ENCODE results near the gene USP47. TPM values are rescaled to one million over a fixed set of nuclear protein-coding genes. Genes with fewer than 3 reads are reported as not detected.

Gene USP47
- total RNA-seq, 2 experiments from 2014 or later: 40.1 to 44.8 TPM

- no peaks in the 10 kb centered on the region for H3K9me3 Mint-ChIP-seq (ENCODE audit: low read depth)
- CTCF ChIA-PET: interaction anchor here (0.9 to 1.7 kb wide), 2 partner anchors 12 to 15 kb away, joined by 3 to 8 read pairs; no protein-coding TSS in a partner anchor
- H3K4me1 Mint-ChIP-seq: peaks cover 9% of the 10 kb centered on the region
- no peaks in the 10 kb centered on the region for H3K36me3 Mint-ChIP-seq
- H3K27me3 Mint-ChIP-seq: peaks cover 2% of the 10 kb centered on the region
- no peak overlapping the region for H3K4me3 Mint-ChIP-seq
- no peak for ATAC-seq
- DNase-seq: peak; percentile 33
- no peak overlapping the region for H3K27ac Mint-ChIP-seq
Measured at GRCh38 chr11:11978792-11979487, 137.2 kb downstream of the USP47 start.

GRCh38 chr11:11979488-11980117 lies 137.8 kb downstream of the USP47 start:
- CTCF ChIA-PET: interaction anchor here (0.9 to 1.7 kb wide), 2 partner anchors 13 to 15 kb away, joined by 3 to 8 read pairs; no protein-coding TSS in a partner anchor
- H3K4me1 Mint-ChIP-seq: peaks cover 9% of the 10 kb centered on the region

DNA sequence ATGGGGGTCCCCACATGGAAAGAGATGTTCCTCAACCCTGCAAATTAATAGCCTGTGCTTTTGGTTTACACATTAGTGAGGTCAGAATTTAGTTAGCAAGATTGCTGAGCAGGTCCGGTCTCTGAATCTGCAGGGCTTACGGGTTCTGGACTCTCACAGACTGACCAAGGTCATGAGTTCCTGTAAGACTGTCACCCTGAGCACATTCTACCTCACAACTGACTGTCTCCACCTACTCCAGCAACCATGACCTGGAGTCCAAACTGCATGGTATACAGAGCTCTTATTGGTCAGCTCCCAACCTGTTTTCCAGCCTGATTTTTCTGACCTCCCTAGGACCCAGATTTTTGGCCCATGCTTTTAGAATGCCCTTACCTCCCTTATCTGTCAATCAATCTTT lies 138.4 kb downstream of the USP47 start:
- H3K4me1 Mint-ChIP-seq: peaks cover 5% of the 10 kb centered on the region
- CTCF ChIA-PET: interaction anchor here (1.7 kb wide), 1 partner anchor 13 kb away, joined by 8 read pairs; no protein-coding TSS in a partner anchor
- no peak for DNase-seq
- no peaks in the 10 kb centered on the region for H3K9me3 Mint-ChIP-seq (ENCODE audit: low read depth)
- no peak for ATAC-seq
- no peak overlapping the region for H3K27ac Mint-ChIP-seq
- no peaks in the 10 kb centered on the region for H3K36me3 Mint-ChIP-seq
- peaks cover 2% of the 10 kb centered on the region for H3K27me3 Mint-ChIP-seq
- H3K4me3 Mint-ChIP-seq: no peak overlapping the region

More at GRCh38 chr11:11979488-11980117, 137.8 kb downstream of the USP47 start:
- Mint-ChIP-seq H3K27me3 (peaks cover 2% of the 10 kb centered on the region), H3K9me3 (ENCODE audit: low read depth) (no peaks in the 10 kb centered on the region), H3K36me3 (no peaks in the 10 kb centered on the region), H3K27ac (no peak overlapping the region), H3K4me3 (no peak overlapping the region)
- DNase-seq: peak; percentile 16
- no peak for ATAC-seq

GRCh38 chr11:11980841-11981308 lies 139.1 kb downstream of the USP47 start:
- H3K36me3 Mint-ChIP-seq: no peaks in the 10 kb centered on the region
- no peak for ATAC-seq

DNA sequence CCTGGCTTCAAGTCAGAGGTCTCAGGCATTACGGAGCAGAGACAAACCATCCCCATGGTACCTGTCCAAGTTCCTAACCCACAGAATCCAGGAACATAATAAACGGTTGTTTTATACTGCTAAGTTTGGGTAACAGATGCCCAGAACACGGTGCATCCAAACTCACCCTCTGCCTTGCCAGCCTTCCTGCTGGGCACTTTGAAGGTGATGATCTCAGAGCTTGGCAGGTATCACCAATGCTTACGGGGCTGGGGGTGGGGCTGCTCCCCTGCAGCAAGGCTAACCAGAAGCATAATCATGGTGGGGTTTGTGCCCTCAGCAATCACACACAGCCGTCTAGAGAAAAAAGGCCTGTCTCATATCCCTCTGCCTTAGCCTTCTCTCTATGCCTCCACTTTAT lies 139.6 kb downstream of the USP47 start:
- DNase-seq (no peak), ATAC-seq (no peak)
- H3K9me3 Mint-ChIP-seq (ENCODE audit: low read depth): no peaks in the 10 kb centered on the region
- no peak overlapping the region for H3K4me3 Mint-ChIP-seq
- H3K36me3 Mint-ChIP-seq: no peaks in the 10 kb centered on the region
- H3K4me1 Mint-ChIP-seq: no peaks in the 10 kb centered on the region
- peaks cover 2% of the 10 kb centered on the region for H3K27me3 Mint-ChIP-seq
- H3K27ac Mint-ChIP-seq: no peak overlapping the region
- CTCF ChIA-PET: no interaction called here

More at GRCh38 chr11:11980841-11981308, 139.1 kb downstream of the USP47 start:
- DNase-seq: no peak
- Mint-ChIP-seq H3K9me3 (ENCODE audit: low read depth) (no peaks in the 10 kb centered on the region), H3K27me3 (peaks cover 2% of the 10 kb centered on the region), H3K4me1 (no peaks in the 10 kb centered on the region), H3K4me3 (no peak overlapping the region), H3K27ac (no peak overlapping the region)
- CTCF ChIA-PET: no interaction called here

DNA sequence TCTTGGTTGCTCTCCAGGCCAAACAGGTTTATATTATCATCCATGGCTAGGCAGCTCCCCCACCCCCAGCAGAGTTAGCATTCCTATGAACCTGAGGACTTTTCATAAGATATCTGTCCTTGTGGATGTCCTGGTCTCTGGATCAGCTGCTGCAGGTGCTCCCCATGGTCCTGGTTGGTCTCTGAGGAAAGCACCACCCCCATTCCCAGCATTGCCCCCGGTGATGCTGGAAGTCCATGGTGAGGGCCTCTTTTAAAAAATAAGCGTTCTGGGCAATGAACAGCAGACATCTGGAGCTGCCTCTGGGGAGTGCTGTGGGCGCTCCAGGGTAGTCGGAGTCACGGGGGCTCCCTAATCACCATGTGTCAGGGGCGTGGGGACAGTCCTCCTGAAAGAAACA lies 140.1 kb downstream of the USP47 start:
- CTCF ChIA-PET: interaction anchor here (1.9 kb wide), 1 partner anchor 14 kb away, joined by 5 read pairs; no protein-coding TSS in a partner anchor
- no peak overlapping the region for H3K27ac Mint-ChIP-seq
- no peak for DNase-seq
- ATAC-seq: no peak
- H3K4me1 Mint-ChIP-seq: no peaks in the 10 kb centered on the region
- peaks cover 2% of the 10 kb centered on the region for H3K27me3 Mint-ChIP-seq
- no peak overlapping the region for H3K4me3 Mint-ChIP-seq
- no peaks in the 10 kb centered on the region for H3K9me3 Mint-ChIP-seq (ENCODE audit: low read depth)
- H3K36me3 Mint-ChIP-seq: no peaks in the 10 kb centered on the region

DNA sequence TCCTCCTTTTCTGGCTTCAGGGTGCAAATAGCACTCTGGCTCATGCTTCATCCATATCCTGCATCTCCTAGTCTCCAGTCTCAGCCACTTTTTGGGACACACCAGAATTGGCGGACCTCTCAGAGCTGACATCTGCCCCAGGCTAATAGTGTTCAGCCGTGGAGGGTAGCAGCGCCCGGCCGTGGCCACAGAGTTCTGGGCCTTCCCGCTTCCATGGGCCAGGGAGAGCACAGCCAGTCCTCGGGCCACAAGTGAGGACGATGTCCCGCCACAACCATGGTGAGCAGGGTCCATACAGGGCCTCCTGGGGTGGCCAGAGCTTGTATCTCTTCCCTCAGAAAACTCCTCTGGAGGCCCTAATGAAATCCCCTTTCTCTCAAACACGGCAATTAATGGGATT lies 140.7 kb downstream of the USP47 start:
- CTCF ChIA-PET: interaction anchor here (1.9 kb wide), 1 partner anchor 15 kb away, joined by 5 read pairs; no protein-coding TSS in a partner anchor
- no peak overlapping the region for H3K4me3 Mint-ChIP-seq
- H3K36me3 Mint-ChIP-seq: no peaks in the 10 kb centered on the region
- H3K27ac Mint-ChIP-seq: no peak overlapping the region
- H3K27me3 Mint-ChIP-seq: peaks cover 2% of the 10 kb centered on the region
- H3K4me1 Mint-ChIP-seq: peaks cover 2% of the 10 kb centered on the region
- no peaks in the 10 kb centered on the region for H3K9me3 Mint-ChIP-seq (ENCODE audit: low read depth)
- DNase-seq (no peak), ATAC-seq (no peak)

- H3K36me3 Mint-ChIP-seq: no peaks in the 10 kb centered on the region
- H3K27ac Mint-ChIP-seq: no peak overlapping the region
- ATAC-seq: no peak
- DNase-seq: no peak
- H3K4me1 Mint-ChIP-seq: peaks cover 8% of the 10 kb centered on the region
- H3K9me3 Mint-ChIP-seq (ENCODE audit: low read depth): no peaks in the 10 kb centered on the region
- peaks cover 2% of the 10 kb centered on the region for H3K27me3 Mint-ChIP-seq
- CTCF ChIA-PET: interaction anchor here (1.9 kb wide), 1 partner anchor 16 kb away, joined by 5 read pairs; no protein-coding TSS in a partner anchor
- no peak overlapping the region for H3K4me3 Mint-ChIP-seq
Measured at GRCh38 chr11:11982975-11983374, 141.2 kb downstream of the USP47 start.

- H3K4me3 Mint-ChIP-seq: no peak overlapping the region
- H3K27ac Mint-ChIP-seq: no peak overlapping the region
- CTCF ChIA-PET: interaction anchor here (1.9 kb wide), 1 partner anchor 16 kb away, joined by 5 read pairs; no protein-coding TSS in a partner anchor
- no peak for ATAC-seq
- peaks cover under 1% of the 10 kb centered on the region for H3K27me3 Mint-ChIP-seq
- H3K4me1 Mint-ChIP-seq: peaks cover 9% of the 10 kb centered on the region
- H3K9me3 Mint-ChIP-seq (ENCODE audit: low read depth): no peaks in the 10 kb centered on the region
- no peak for DNase-seq
- H3K36me3 Mint-ChIP-seq: no peaks in the 10 kb centered on the region
Measured at GRCh38 chr11:11983427-11983826, 141.7 kb downstream of the USP47 start.

- peaks cover 9% of the 10 kb centered on the region for H3K4me1 Mint-ChIP-seq
Measured at GRCh38 chr11:11984563-11984962, 142.8 kb downstream of the USP47 start.

GRCh38 chr11:11985016-11985715 lies 143.4 kb downstream of the USP47 start:
- DNase-seq: no peak
- no peaks in the 10 kb centered on the region for H3K9me3 Mint-ChIP-seq (ENCODE audit: low read depth)
- CTCF ChIA-PET: interaction anchor here (1.1 to 1.3 kb wide), 2 partner anchors 59 to 186 kb away, joined by 3 read pairs; no protein-coding TSS in a partner anchor

More at GRCh38 chr11:11984563-11984962, 142.8 kb downstream of the USP47 start:
- DNase-seq: no peak
- Mint-ChIP-seq H3K36me3 (no peaks in the 10 kb centered on the region), H3K27me3 (no peaks in the 10 kb centered on the region), H3K4me3 (no peak overlapping the region), H3K27ac (no peak overlapping the region), H3K9me3 (ENCODE audit: low read depth) (no peaks in the 10 kb centered on the region)
- ATAC-seq: no peak
- CTCF ChIA-PET: no interaction called here

DNA sequence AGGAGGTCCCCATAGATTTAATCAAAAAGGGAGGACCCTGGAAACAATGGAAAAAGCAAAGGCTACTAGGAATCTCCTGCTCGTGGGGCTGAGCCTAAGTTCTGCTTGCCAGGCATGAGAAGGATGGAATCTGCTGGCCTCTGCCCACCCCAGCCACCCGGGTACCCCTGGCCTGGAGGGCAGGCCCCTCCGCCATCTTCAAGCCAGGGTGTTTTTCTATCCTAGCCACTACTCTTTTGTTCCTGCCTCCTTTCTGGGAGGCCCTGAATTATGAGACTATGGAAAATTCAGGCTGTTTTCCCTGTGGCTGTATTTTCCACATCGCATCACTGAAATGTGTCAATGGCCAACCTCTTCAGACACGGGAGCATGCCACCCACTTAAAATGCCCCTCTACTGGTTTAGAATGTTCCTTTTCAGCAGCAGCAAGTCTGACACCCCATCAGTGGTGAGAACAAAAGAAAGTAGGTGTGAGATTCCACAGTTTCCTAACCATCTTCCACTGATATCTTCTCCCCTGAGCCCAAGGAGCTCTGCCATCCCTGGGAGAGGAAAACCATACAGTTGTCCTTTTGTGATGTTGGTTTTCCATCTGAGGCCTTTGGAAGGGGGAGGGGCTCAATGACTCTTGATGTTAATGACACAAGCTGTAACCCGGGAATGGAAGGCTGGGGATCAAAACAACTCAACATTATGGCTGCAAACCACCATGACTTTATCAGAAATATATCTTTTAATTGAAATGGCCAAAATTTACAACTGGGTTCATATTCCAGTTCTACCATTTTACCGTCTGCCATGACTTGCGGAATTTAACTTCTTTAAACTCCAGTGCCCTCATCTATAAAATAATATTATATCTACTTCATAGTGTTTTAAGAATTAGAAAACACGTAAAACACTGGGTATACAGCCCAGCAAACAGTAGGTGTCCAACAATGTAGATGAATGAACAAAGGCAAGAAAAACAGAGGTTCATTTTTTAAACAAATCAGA lies 144.5 kb downstream of the USP47 start:
- no peaks in the 10 kb centered on the region for H3K9me3 Mint-ChIP-seq (ENCODE audit: low read depth)
- ATAC-seq (no peak), DNase-seq (no peak)
- CTCF ChIA-PET: interaction anchor here (1.1 to 1.5 kb wide), 3 partner anchors 18 to 187 kb away, joined by 3 read pairs; no protein-coding TSS in a partner anchor
- H3K27ac Mint-ChIP-seq: no peak overlapping the region
- no peak overlapping the region for H3K4me3 Mint-ChIP-seq
- no peaks in the 10 kb centered on the region for H3K36me3 Mint-ChIP-seq
- H3K27me3 Mint-ChIP-seq: peaks cover 3% of the 10 kb centered on the region
- H3K4me1 Mint-ChIP-seq: peaks cover 9% of the 10 kb centered on the region

More at GRCh38 chr11:11985016-11985715, 143.4 kb downstream of the USP47 start:
- ATAC-seq: no peak
- peaks cover 9% of the 10 kb centered on the region for H3K4me1 Mint-ChIP-seq
- H3K27me3 Mint-ChIP-seq: no peaks in the 10 kb centered on the region
- H3K27ac Mint-ChIP-seq: no peak overlapping the region
- H3K36me3 Mint-ChIP-seq: no peaks in the 10 kb centered on the region
- H3K4me3 Mint-ChIP-seq: no peak overlapping the region
